Measurements from ENCODE around the gene BOC.
"Not testable (repeated sequence)": the region's sequence is repeated elsewhere in the genome, so short reads cannot be mapped to it uniquely, and the experiment has no call there.

Gene BOC

GRCh38 chr3:113170771-113171170 is 40.6 kb upstream of the BOC start:
- no peaks in the 10 kb centered on the region for H3K36me3 ChIP-seq
- no peak for TF ChIP-seq Cebpa-rat (IDR thresholded peaks at IDR 0.05)
- no peaks in the 10 kb centered on the region for H3K27me3 ChIP-seq
- no peaks in the 10 kb centered on the region; a peak in 1 of 22 replicates for H3K9me3 ChIP-seq (replicated peaks in 1 of 11)
- H3K4me1 ChIP-seq = peaks cover 0 to 16% (median 9%) of the 10 kb centered on the region in 10 experiments; a peak in 14 of 20 replicates
- H3K9ac ChIP-seq = no peak overlapping the region
- H3K27ac ChIP-seq = no peak overlapping the region
- no peak overlapping the region for H3K4me3 ChIP-seq
- no peaks in the 10 kb centered on the region for H4K20me1 ChIP-seq
- no peak overlapping the region for H3K4me2 ChIP-seq

- not testable (repeated sequence) for H3K9ac ChIP-seq, H3K4me3 ChIP-seq
Observed at GRCh38 chr3:113171675-113172300, 39.6 kb upstream of the BOC start.

GRCh38 chr3:113173102-113173501 is 38.3 kb upstream of the BOC start:
- H3K9ac ChIP-seq = no peak overlapping the region
- H3K4me3 ChIP-seq = no peak overlapping the region
- peaks cover 0 to 6% (median 0%) of the 10 kb centered on the region in 11 experiments; a peak in 2 of 22 replicates for H3K9me3 ChIP-seq (replicated peaks in 1 of 11)
- H4K20me1 ChIP-seq = no peaks in the 10 kb centered on the region
- no peaks in the 10 kb centered on the region for H3K36me3 ChIP-seq
- no peak overlapping the region for H3K4me2 ChIP-seq
- no peak for TF ChIP-seq Cebpa-rat (IDR thresholded peaks at IDR 0.05)
- no peaks in the 10 kb centered on the region for H3K27me3 ChIP-seq
- no peak overlapping the region for H3K27ac ChIP-seq
- peaks cover 0 to 16% (median 9%) of the 10 kb centered on the region in 10 experiments; a peak in 14 of 20 replicates for H3K4me1 ChIP-seq

More at GRCh38 chr3:113171675-113172300, 39.6 kb upstream of the BOC start:
- H3K36me3 ChIP-seq; H3K4me2 ChIP-seq; H3K27me3 ChIP-seq; H4K20me1 ChIP-seq; H3K27ac ChIP-seq; H3K9me3 ChIP-seq (replicated peaks in 1 of 11): not testable (repeated sequence)
- H3K4me1 ChIP-seq = peaks cover 0 to 16% (median 9%) of the 10 kb centered on the region in 10 experiments; a peak in 14 of 20 replicates

GRCh38 chr3:113174304-113174703 is 37.1 kb upstream of the BOC start:
- Histone ChIP-seq H4K20me1 (no peaks in the 10 kb centered on the region), H3K36me3 (no peaks in the 10 kb centered on the region), H3K27me3 (no peaks in the 10 kb centered on the region), H3K4me2 (peak overlapping the region in 2 of 11 experiments; percentile 23 to 36; a peak in 1 of 22 replicates), H3K9me3 (replicated peaks in 1 of 11) (peaks cover 0 to 12% (median 0%) of the 10 kb centered on the region in 11 experiments; a peak in 2 of 22 replicates), H3K9ac (no peak overlapping the region), H3K4me3 (no peak overlapping the region), H3K27ac (0 out of 22 replicates have a peak overlapping the region, but pooled peaks of 1 of the 11 experiments have one; percentile 47), H3K4me1 (peaks cover 0 to 16% (median 9%) of the 10 kb centered on the region in 10 experiments; a peak in 14 of 20 replicates)
- TF ChIP-seq Cebpa-rat (IDR thresholded peaks at IDR 0.05) = no peak

- Histone ChIP-seq H3K27me3 (no peaks in the 10 kb centered on the region), H3K27ac (peak overlapping the region in 2 of 11 experiments; percentile 30 to 47; a peak in 4 of 22 replicates), H3K4me2 (peak overlapping the region in 8 of 11 experiments; percentile 10 to 61 (median 36); a peak in 12 of 22 replicates), H3K4me3 (no peak overlapping the region), H3K36me3 (no peaks in the 10 kb centered on the region), H3K9ac (no peak overlapping the region), H3K4me1 (peaks cover 0 to 16% (median 9%) of the 10 kb centered on the region in 10 experiments; a peak in 14 of 20 replicates), H4K20me1 (no peaks in the 10 kb centered on the region), H3K9me3 (replicated peaks in 1 of 11) (peaks cover 0 to 12% (median 0%) of the 10 kb centered on the region in 11 experiments; a peak in 2 of 22 replicates)
- 0 out of 22 replicates have a peak, but pooled peaks of 2 of the 11 experiments have one; percentile 21 to 24 for TF ChIP-seq Cebpa-rat (IDR thresholded peaks at IDR 0.05)
Observed at GRCh38 chr3:113174801-113175485, 36.4 kb upstream of the BOC start.

- H3K4me2 ChIP-seq = no peak overlapping the region
- H3K27me3 ChIP-seq = no peaks in the 10 kb centered on the region
- H3K4me1 ChIP-seq = peaks cover 0 to 16% (median 9%) of the 10 kb centered on the region in 10 experiments; a peak in 14 of 20 replicates
- H3K27ac ChIP-seq = no peak overlapping the region
- H4K20me1 ChIP-seq = no peaks in the 10 kb centered on the region
- H3K9ac ChIP-seq = no peak overlapping the region
- H3K36me3 ChIP-seq = no peaks in the 10 kb centered on the region
- peaks cover 0 to 12% (median 0%) of the 10 kb centered on the region in 11 experiments; a peak in 2 of 22 replicates for H3K9me3 ChIP-seq (replicated peaks in 1 of 11)
- H3K4me3 ChIP-seq = no peak overlapping the region
- TF ChIP-seq Cebpa-rat (IDR thresholded peaks at IDR 0.05) = no peak
Observed at GRCh38 chr3:113177526-113177925, 33.8 kb upstream of the BOC start.

GRCh38 chr3:113179235-113179824 is 32.0 kb upstream of the BOC start:
- Histone ChIP-seq H3K9ac (no peak overlapping the region), H3K4me2 (no peak overlapping the region), H4K20me1 (no peaks in the 10 kb centered on the region), H3K4me1 (peaks cover 0 to 14% (median 9%) of the 10 kb centered on the region in 10 experiments; a peak in 13 of 20 replicates), H3K27ac (no peak overlapping the region), H3K4me3 (no peak overlapping the region), H3K9me3 (replicated peaks in 1 of 11) (peaks cover 0 to 12% (median 0%) of the 10 kb centered on the region in 11 experiments; a peak in 2 of 22 replicates), H3K27me3 (no peaks in the 10 kb centered on the region), H3K36me3 (no peaks in the 10 kb centered on the region)
- TF ChIP-seq Cebpa-rat (IDR thresholded peaks at IDR 0.05) = no peak

- Histone ChIP-seq H3K4me3 (no peak overlapping the region), H3K27ac (no peak overlapping the region), H3K9ac (no peak overlapping the region), H3K27me3 (no peaks in the 10 kb centered on the region), H4K20me1 (no peaks in the 10 kb centered on the region), H3K4me1 (no peaks in the 10 kb centered on the region), H3K9me3 (replicated peaks in 1 of 11) (peaks cover 17 to 27% (median 23%) of the 10 kb centered on the region in 11 experiments), H3K36me3 (no peaks in the 10 kb centered on the region), H3K4me2 (no peak overlapping the region)
- TF ChIP-seq Cebpa-rat (IDR thresholded peaks at IDR 0.05) = no peak
Observed at GRCh38 chr3:113183748-113184661, 27.4 kb upstream of the BOC start.
